ENCODE data around the gene CD9. TPM values are rescaled to one million over a fixed set of nuclear protein-coding genes. Genes with fewer than 3 reads are reported as not detected.

Gene CD9
- total RNA-seq, 1 experiment from 2014 or later = 274 TPM

DNA sequence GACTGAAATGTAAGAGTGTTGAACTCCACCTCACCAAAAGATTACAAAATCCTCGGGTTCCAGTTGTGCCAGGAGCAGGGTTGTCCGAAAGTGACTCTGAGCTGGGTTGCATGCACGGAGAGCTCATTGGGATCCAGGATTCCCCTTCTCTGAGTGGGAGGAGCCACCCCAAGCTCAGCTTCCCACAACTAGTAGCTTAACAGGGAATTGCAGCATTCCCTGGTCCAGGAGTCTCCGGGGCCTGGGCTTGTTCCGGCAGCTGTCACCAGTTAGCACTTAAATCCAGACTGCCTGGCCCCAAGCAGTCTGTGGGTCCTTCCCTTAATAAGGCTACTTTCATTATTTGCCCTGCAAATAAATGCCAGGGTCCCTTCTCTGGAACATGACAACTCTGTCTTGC, 50.1 kb downstream of the CD9 start:
- DNase-seq = no peak
- no peaks in the 10 kb centered on the region for H3K27me3 ChIP-seq (ENCODE audit: control insufficient read depth, insufficient read depth, low read length)
- no peaks in the 10 kb centered on the region for H3K36me3 ChIP-seq (replicated peaks; ENCODE audit: control insufficient read depth, insufficient read depth, low read length)
- no peak overlapping the region for H3K4me3 ChIP-seq (ENCODE audit: insufficient read depth, low read depth, low read length)

GRCh38 chr12:6253278-6253677, 53.1 kb downstream of the CD9 start:
- Histone ChIP-seq H3K4me3 (ENCODE audit: insufficient read depth, low read depth, low read length) (no peak overlapping the region), H3K36me3 (replicated peaks; ENCODE audit: control insufficient read depth, insufficient read depth, low read length) (no peaks in the 10 kb centered on the region), H3K27me3 (ENCODE audit: control insufficient read depth, insufficient read depth, low read length) (no peaks in the 10 kb centered on the region)
- no peak for DNase-seq

DNA sequence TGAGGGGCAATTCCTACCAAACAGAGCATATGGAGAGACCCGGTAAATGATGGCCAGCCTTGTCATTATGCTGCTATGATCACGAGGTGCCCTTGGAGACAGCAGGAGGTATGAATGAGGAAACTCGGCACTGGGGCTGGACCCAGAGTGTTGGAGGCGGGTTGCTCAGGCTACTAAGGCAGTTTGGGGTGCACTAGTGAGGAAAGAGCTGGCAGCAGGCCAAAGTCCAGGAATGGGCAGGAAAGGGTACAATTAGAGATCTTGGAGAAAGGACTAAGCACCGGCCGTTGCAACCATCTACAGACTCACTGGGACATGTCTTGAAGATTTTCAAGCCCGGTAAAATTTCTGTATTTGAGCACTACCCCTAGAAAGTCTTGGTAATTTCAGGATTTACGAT, 54.3 kb downstream of the CD9 start:
- DNase-seq = no peak
- H3K27me3 ChIP-seq (ENCODE audit: control insufficient read depth, insufficient read depth, low read length) = no peaks in the 10 kb centered on the region
- H3K36me3 ChIP-seq (replicated peaks; ENCODE audit: control insufficient read depth, insufficient read depth, low read length) = no peaks in the 10 kb centered on the region
- no peak overlapping the region for H3K4me3 ChIP-seq (ENCODE audit: insufficient read depth, low read depth, low read length)

DNA sequence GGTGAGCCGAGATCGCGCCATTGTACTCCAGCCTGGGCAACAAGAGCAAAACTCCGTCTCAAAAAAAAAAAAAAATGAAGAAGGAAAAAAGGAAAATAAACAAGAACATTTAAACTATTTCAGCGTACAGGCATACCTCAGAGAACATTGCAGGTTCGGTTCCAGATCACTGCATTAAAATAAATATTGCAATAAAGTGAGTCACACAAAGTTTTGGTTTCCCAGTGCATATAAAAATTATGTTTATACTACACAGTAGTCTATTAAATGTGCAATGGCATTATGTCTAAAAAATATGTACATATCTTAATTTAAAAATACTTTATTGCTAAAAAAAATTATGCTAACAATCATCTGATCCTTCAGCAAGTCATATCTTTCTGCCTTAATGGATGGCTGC, 56.8 kb downstream of the CD9 start:
- no peaks in the 10 kb centered on the region for H3K36me3 ChIP-seq (replicated peaks; ENCODE audit: control insufficient read depth, insufficient read depth, low read length)
- H3K4me3 ChIP-seq (ENCODE audit: insufficient read depth, low read depth, low read length) = no peak overlapping the region
- DNase-seq = no peak
- no peaks in the 10 kb centered on the region for H3K27me3 ChIP-seq (ENCODE audit: control insufficient read depth, insufficient read depth, low read length)

GRCh38 chr12:6262211-6262610, 62.0 kb downstream of the CD9 start:
- Histone ChIP-seq H3K27me3 (ENCODE audit: control insufficient read depth, insufficient read depth, low read length) (no peaks in the 10 kb centered on the region), H3K36me3 (replicated peaks; ENCODE audit: control insufficient read depth, insufficient read depth, low read length) (no peaks in the 10 kb centered on the region), H3K4me3 (ENCODE audit: insufficient read depth, low read depth, low read length) (no peak overlapping the region)
- DNase-seq = no peak

GRCh38 chr12:6262623-6263022, 62.4 kb downstream of the CD9 start:
- Histone ChIP-seq H3K36me3 (replicated peaks; ENCODE audit: control insufficient read depth, insufficient read depth, low read length) (no peaks in the 10 kb centered on the region), H3K27me3 (ENCODE audit: control insufficient read depth, insufficient read depth, low read length) (no peaks in the 10 kb centered on the region), H3K4me3 (ENCODE audit: insufficient read depth, low read depth, low read length) (no peak overlapping the region)
- no peak for DNase-seq

GRCh38 chr12:6263931-6264330, 63.7 kb downstream of the CD9 start:
- Histone ChIP-seq H3K36me3 (replicated peaks; ENCODE audit: control insufficient read depth, insufficient read depth, low read length) (no peaks in the 10 kb centered on the region), H3K4me3 (ENCODE audit: insufficient read depth, low read depth, low read length) (no peak overlapping the region), H3K27me3 (ENCODE audit: control insufficient read depth, insufficient read depth, low read length) (no peaks in the 10 kb centered on the region)
- no peak for DNase-seq

DNA sequence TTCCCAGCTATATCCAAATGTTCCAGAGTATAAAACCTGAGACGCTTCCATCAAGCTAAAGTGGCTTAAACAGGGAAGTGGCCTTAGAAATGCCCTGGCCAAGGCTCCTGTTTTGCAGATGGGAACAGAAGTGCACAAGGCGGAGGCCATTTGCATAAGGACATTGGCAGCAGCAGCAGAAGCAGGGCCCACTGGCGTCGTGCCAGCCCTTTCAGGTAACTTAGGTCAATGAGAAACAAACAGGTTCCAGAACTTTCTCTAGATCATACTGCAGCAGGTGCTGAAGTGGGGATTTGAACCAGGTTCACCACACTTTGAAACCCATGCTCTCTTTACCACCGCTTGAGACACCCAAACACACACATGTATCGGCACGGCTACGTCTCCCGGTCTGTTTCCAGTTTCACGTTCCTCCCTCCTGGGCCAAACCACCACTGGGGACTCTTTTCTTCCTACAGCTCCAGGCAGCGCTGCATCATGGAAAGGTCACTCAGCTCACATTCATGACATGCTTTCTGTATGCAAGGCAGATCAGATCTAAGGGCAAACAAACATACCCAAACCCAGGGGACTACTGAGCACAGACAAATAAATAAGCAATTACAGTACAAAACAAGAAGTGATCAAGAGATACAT, 64.3 kb downstream of the CD9 start:
- Histone ChIP-seq H3K36me3 (replicated peaks; ENCODE audit: control insufficient read depth, insufficient read depth, low read length) (no peaks in the 10 kb centered on the region), H3K4me3 (ENCODE audit: insufficient read depth, low read depth, low read length) (no peak overlapping the region), H3K27me3 (ENCODE audit: control insufficient read depth, insufficient read depth, low read length) (no peaks in the 10 kb centered on the region)
- no peak for DNase-seq

GRCh38 chr12:6265038-6265405, 64.8 kb downstream of the CD9 start:
- no peaks in the 10 kb centered on the region for H3K27me3 ChIP-seq (ENCODE audit: control insufficient read depth, insufficient read depth, low read length)
- H3K36me3 ChIP-seq (replicated peaks; ENCODE audit: control insufficient read depth, insufficient read depth, low read length) = no peaks in the 10 kb centered on the region
- H3K4me3 ChIP-seq (ENCODE audit: insufficient read depth, low read depth, low read length) = no peak overlapping the region
- DNase-seq = no peak

- H3K27me3 ChIP-seq (ENCODE audit: control insufficient read depth, insufficient read depth, low read length) = no peaks in the 10 kb centered on the region
- H3K4me3 ChIP-seq (ENCODE audit: insufficient read depth, low read depth, low read length) = no peak overlapping the region
- no peak for DNase-seq
- H3K36me3 ChIP-seq (replicated peaks; ENCODE audit: control insufficient read depth, insufficient read depth, low read length) = no peaks in the 10 kb centered on the region
These were observed 66.4 kb downstream of the CD9 start for GRCh38 chr12:6266541-6266966.

GRCh38 chr12:6266971-6267721, 66.9 kb downstream of the CD9 start:
- DNase-seq = no peak
- H3K27me3 ChIP-seq (ENCODE audit: control insufficient read depth, insufficient read depth, low read length) = no peaks in the 10 kb centered on the region
- no peak overlapping the region for H3K4me3 ChIP-seq (ENCODE audit: insufficient read depth, low read depth, low read length)
- H3K36me3 ChIP-seq (replicated peaks; ENCODE audit: control insufficient read depth, insufficient read depth, low read length) = no peaks in the 10 kb centered on the region

DNA sequence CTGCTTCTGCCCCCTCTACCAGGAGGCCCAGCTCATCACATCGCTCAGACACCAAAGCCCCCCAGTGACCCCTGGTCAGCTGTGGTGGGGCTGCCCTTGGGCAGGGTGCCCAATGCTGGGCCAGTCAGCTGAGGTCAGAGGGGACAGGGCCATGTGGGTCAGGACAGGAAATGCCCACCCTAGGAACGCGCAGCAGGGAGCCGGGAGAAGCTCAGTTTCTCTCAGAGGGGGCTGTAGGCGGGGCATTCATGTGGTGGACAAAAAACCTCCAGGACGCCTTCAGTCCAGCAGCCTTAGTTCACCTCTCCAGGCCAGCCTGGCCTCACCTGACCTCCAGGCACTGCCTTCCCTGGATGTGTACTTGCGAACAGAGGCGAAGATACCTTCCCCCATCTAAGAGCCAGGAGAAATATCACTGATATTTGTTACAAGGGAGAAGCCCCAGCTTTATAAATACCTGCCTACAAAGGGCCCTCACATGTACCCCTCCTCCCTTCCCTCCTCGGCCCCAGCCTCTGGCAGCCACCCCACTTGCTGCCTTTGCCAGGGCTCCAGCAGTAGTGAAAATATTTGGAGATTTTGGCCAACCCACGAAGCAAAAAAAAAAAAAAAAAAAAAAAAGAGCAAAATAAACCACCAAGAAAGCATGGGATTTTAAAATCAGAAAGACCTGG, 68.4 kb downstream of the CD9 start:
- no peak for DNase-seq
- Histone ChIP-seq H3K27me3 (ENCODE audit: control insufficient read depth, insufficient read depth, low read length) (no peaks in the 10 kb centered on the region), H3K4me3 (ENCODE audit: insufficient read depth, low read depth, low read length) (no peak overlapping the region), H3K36me3 (replicated peaks; ENCODE audit: control insufficient read depth, insufficient read depth, low read length) (no peaks in the 10 kb centered on the region)

DNA sequence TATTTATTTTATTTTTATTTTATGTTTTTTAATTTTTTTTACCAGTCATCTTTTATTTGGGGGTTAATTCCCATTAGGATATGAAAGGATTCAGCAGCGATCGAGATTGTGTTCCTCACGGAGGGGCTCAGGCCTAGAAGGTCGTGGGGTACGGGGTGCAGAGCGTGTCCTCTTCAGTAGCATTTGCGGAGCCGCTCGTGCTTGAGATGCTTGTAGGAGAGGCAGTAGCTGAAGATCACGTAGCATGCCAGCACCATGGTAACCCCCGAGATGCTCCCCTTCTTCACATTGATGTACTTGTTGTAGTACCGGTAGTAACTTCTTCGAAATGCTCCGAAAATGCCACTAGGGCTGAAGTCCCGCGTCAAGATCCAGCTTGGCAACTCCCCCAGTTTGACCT, 69.8 kb downstream of the CD9 start:
- Histone ChIP-seq H3K27me3 (ENCODE audit: control insufficient read depth, insufficient read depth, low read length) (no peaks in the 10 kb centered on the region), H3K4me3 (ENCODE audit: insufficient read depth, low read depth, low read length) (no peak overlapping the region), H3K36me3 (replicated peaks; ENCODE audit: control insufficient read depth, insufficient read depth, low read length) (no peaks in the 10 kb centered on the region)
- no peak for DNase-seq

GRCh38 chr12:6271281-6271680, 71.1 kb downstream of the CD9 start:
- no peaks in the 10 kb centered on the region for H3K36me3 ChIP-seq (replicated peaks; ENCODE audit: control insufficient read depth, insufficient read depth, low read length)
- DNase-seq = no peak
- H3K4me3 ChIP-seq (ENCODE audit: insufficient read depth, low read depth, low read length) = no peak overlapping the region
- no peaks in the 10 kb centered on the region for H3K27me3 ChIP-seq (ENCODE audit: control insufficient read depth, insufficient read depth, low read length)
